Fibroblast of pulmonary artery (primary cell): ENCODE measurements around the gene TMEM116.
A peak's percentile ranks its signal among the peaks of the same experiment; 100 is the strongest.
"Not testable (repeated sequence)": the region's sequence is repeated elsewhere in the genome, so short reads cannot be mapped to it uniquely, and the experiment has no call there.

Experiments used
- DNase-seq: peaks from one replicate; pipeline ENCODE4 v3.0.0-alpha.2; 2010; ENCODE audit warnings: low read depth
- H3K4me3 ChIP-seq: replicated peaks from 2 replicates; pipeline ENCODE4 v1.5.1; 2011; ENCODE audit warnings: low read depth, mild to moderate bottlenecking, control low read depth, low read length, moderate library complexity
- CTCF ChIP-seq: IDR thresholded peaks from 2 replicates; pipeline ENCODE4 v1.5.1; 2011; ENCODE audit warnings: mild to moderate bottlenecking, control low read depth, low read length, inconsistent platforms; ENCODE audit errors: missing control alignments

TMEM116 gene

GRCh38 chr12:112012775-112013600, at the start of gene TMEM116, which contains the start of gene ERP29:
TSS of gene TMEM116 (minus strand) at chr12:112013165. CDS start at chr12:112005270, 7,895 bp downstream.
TSS of gene ERP29 (plus strand) at chr12:112013426. CDS start at chr12:112013466, 40 bp downstream.
- peak within 1 kb of the TSS; percentile 95 for H3K4me3 ChIP-seq
- peak; percentile 43 for TF ChIP-seq CTCF
- peak; percentile 99 for DNase-seq

GRCh38 chr12:112061137-112061536, 48.2 kb upstream of the TMEM116 start:
- no peak for DNase-seq
- TF ChIP-seq CTCF: no peak
- H3K4me3 ChIP-seq: no peak overlapping the region

- no peak for TF ChIP-seq CTCF
- no peak for DNase-seq
- H3K4me3 ChIP-seq: no peak overlapping the region
Measured at GRCh38 chr12:112049351-112049750, 36.4 kb upstream of the TMEM116 start.

- no peak for TF ChIP-seq CTCF
- no peak for DNase-seq
- no peak overlapping the region for H3K4me3 ChIP-seq
Measured at GRCh38 chr12:112046003-112046402, 33.0 kb upstream of the TMEM116 start.

GRCh38 chr12:112036614-112037013, 23.6 kb upstream of the TMEM116 start:
- not testable (repeated sequence) for DNase-seq, H3K4me3 ChIP-seq

GRCh38 chr12:112035219-112035785, 22.3 kb upstream of the TMEM116 start:
- no peak for TF ChIP-seq CTCF
- H3K4me3 ChIP-seq: no peak overlapping the region
- DNase-seq: no peak

GRCh38 chr12:112032292-112032691, 19.3 kb upstream of the TMEM116 start:
- DNase-seq: no peak
- no peak overlapping the region for H3K4me3 ChIP-seq
- no peak for TF ChIP-seq CTCF
